H9 (cell line): ENCODE results near the gene GALNT15. TPM values are rescaled to one million over a fixed set of nuclear protein-coding genes. Genes with fewer than 3 reads are reported as not detected.

Experiments
- DNase-seq: peaks from one replicate; pipeline ENCODE4 v3.0.0-alpha.2; 2017
- H2AFZ ChIP-seq: one replicate; pipeline ENCODE4 v1.6.1; 2013; ENCODE audit warnings: mild to moderate bottlenecking, low read length, control low read depth, moderate library complexity
- H2AK5ac ChIP-seq: 2 replicates; pipeline ENCODE4 v1.6.1; 2013; ENCODE audit warnings: low read length, control low read depth, mixed read lengths; ENCODE audit not compliant: insufficient read length
- H2BK120ac ChIP-seq: one replicate; pipeline ENCODE4 v1.6.1; 2013; ENCODE audit warnings: low read depth, mild to moderate bottlenecking, low read length, control low read depth, inconsistent platforms; ENCODE audit not compliant: poor library complexity, severe bottlenecking
- H2BK12ac ChIP-seq: 2 replicates; pipeline ENCODE4 v1.6.1; 2013; ENCODE audit warnings: low read length, control low read depth, mixed read lengths, low read depth; ENCODE audit not compliant: insufficient read length
- H2BK15ac ChIP-seq: 2 replicates; pipeline ENCODE4 v1.6.1; 2013; ENCODE audit warnings: low read depth, low read length, control low read depth
- H2BK20ac ChIP-seq: one replicate; pipeline ENCODE4 v1.6.1; 2013; ENCODE audit warnings: low read depth, mild to moderate bottlenecking, low read length, control low read depth, inconsistent platforms; ENCODE audit not compliant: poor library complexity, severe bottlenecking
- H2BK5ac ChIP-seq: 2 replicates; pipeline ENCODE4 v1.6.1; 2013; ENCODE audit warnings: low read length, control low read depth, mixed read lengths; ENCODE audit not compliant: insufficient read length
- H3K14ac ChIP-seq: 2 replicates; pipeline ENCODE4 v1.6.1; 2013; ENCODE audit warnings: low read length, control low read depth; ENCODE audit not compliant: insufficient read depth
- H3K18ac ChIP-seq: 2 replicates; pipeline ENCODE4 v1.6.1; 2013; ENCODE audit warnings: low read depth, mild to moderate bottlenecking, mixed read lengths, low read length, control low read depth; ENCODE audit not compliant: insufficient read length
- H3K23ac ChIP-seq: 2 replicates; pipeline ENCODE4 v1.6.1; 2013; ENCODE audit warnings: low read length, control low read depth, mixed read lengths, low read depth; ENCODE audit not compliant: insufficient read length
- H3K23me2 ChIP-seq: 2 replicates; pipeline ENCODE4 v1.6.1; 2013; ENCODE audit warnings: low read depth, mild to moderate bottlenecking, mixed read lengths, low read length, control low read depth; ENCODE audit not compliant: insufficient read length, poor library complexity, severe bottlenecking
- H3K27ac ChIP-seq: 2 replicates; pipeline ENCODE4 v1.5.1; 2013; ENCODE audit warnings: low read length, control low read depth, mixed read lengths, low read depth; ENCODE audit not compliant: insufficient read length
- H3K27me3 ChIP-seq: 2 replicates; pipeline ENCODE4 v1.6.1; 2013; ENCODE audit warnings: low read length, control low read depth, inconsistent platforms; ENCODE audit not compliant: insufficient read depth
- H3K4ac ChIP-seq: 2 replicates; pipeline ENCODE4 v1.6.1; 2013; ENCODE audit warnings: low read depth, mild to moderate bottlenecking, control low read depth, inconsistent platforms, low read length, moderate library complexity
- H3K4me1 ChIP-seq: 2 replicates; pipeline ENCODE4 v1.6.1; 2013; ENCODE audit warnings: low read length, control low read depth, inconsistent platforms; ENCODE audit not compliant: insufficient read depth
- H3K4me2 ChIP-seq: 2 replicates; pipeline ENCODE4 v1.6.1; 2013; ENCODE audit warnings: low read length, control low read depth, mixed read lengths; ENCODE audit not compliant: insufficient read length, insufficient read depth
- H3K56ac ChIP-seq: 2 replicates; pipeline ENCODE4 v1.6.1; 2013; ENCODE audit warnings: low read depth, mild to moderate bottlenecking, mixed read lengths, low read length, control low read depth; ENCODE audit not compliant: insufficient read length
- H3K79me1 ChIP-seq: 2 replicates; pipeline ENCODE4 v1.6.1; 2013; ENCODE audit warnings: low read depth, mild to moderate bottlenecking, moderate library complexity, low read length, control low read depth, inconsistent platforms; ENCODE audit not compliant: insufficient read depth, poor library complexity, severe bottlenecking
- H3K79me2 ChIP-seq: 2 replicates; pipeline ENCODE4 v1.6.1; 2013; ENCODE audit warnings: low read length, control low read depth, inconsistent platforms; ENCODE audit not compliant: insufficient read depth
- H3K9ac ChIP-seq: 2 replicates; pipeline ENCODE4 v1.6.1; 2013; ENCODE audit warnings: low read length, control low read depth, mixed read lengths; ENCODE audit not compliant: insufficient read length; ENCODE audit errors: extremely low read depth
- H3K9me3 ChIP-seq: one replicate; pipeline ENCODE4 v1.6.1; 2013; ENCODE audit warnings: low read depth, low read length, inconsistent platforms; ENCODE audit not compliant: control insufficient read depth
- H3T11ph ChIP-seq: one replicate; pipeline ENCODE4 v1.6.1; 2013; ENCODE audit warnings: mild to moderate bottlenecking, low read length, control low read depth, inconsistent platforms
- H4K20me1 ChIP-seq: one replicate; pipeline ENCODE4 v1.6.1; 2013; ENCODE audit not compliant: control insufficient read depth, insufficient read length, insufficient read depth
- H4K5ac ChIP-seq: 2 replicates; pipeline ENCODE4 v1.6.1; 2013; ENCODE audit warnings: low read depth, mild to moderate bottlenecking, mixed read lengths, low read length, control low read depth; ENCODE audit not compliant: insufficient read length
- H4K8ac ChIP-seq: replicated peaks from 2 replicates; pipeline ENCODE4 v1.6.1; 2013; ENCODE audit warnings: low read length, control low read depth, mixed read lengths, low read depth; ENCODE audit not compliant: insufficient read length
- H4K91ac ChIP-seq: 2 replicates; pipeline ENCODE4 v1.6.1; 2013; ENCODE audit warnings: low read depth, mild to moderate bottlenecking, moderate library complexity, mixed read lengths, low read length, control low read depth; ENCODE audit not compliant: insufficient read length
- H3K27ac Mint-ChIP-seq, 3 experiments: 2 replicates in 2 of 3; 3 replicates in 1 of 3; pipeline ENCODE4 v1.8.0; 2020 to 2021; ENCODE audit warnings: mixed read lengths in 3 of 3, mild to moderate bottlenecking in 1 of 3, moderate library complexity in 1 of 3
- H3K27me3 Mint-ChIP-seq: 2 replicates; pipeline ENCODE4 v1.8.0; 2021; ENCODE audit warnings: low read depth, mild to moderate bottlenecking, moderate library complexity, mixed read lengths
- H3K36me3 Mint-ChIP-seq, 3 experiments: 2 replicates in 2 of 3; 3 replicates in 1 of 3; pipeline ENCODE4 v1.8.0; 2020 to 2021; ENCODE audit warnings: low read depth in 3 of 3, mixed read lengths in 3 of 3; ENCODE audit not compliant: insufficient read depth in 1 of 3
- H3K4me1 Mint-ChIP-seq, 2 experiments: 2 replicates each; pipeline ENCODE4 v1.8.0; 2020; ENCODE audit warnings: mixed read lengths in 2 of 2
- H3K4me3 Mint-ChIP-seq, 2 experiments: 2 replicates in 1 of 2; 3 replicates in 1 of 2; pipeline ENCODE4 v1.8.0; 2020 to 2021; ENCODE audit warnings: mild to moderate bottlenecking in 2 of 2, mixed read lengths in 2 of 2, moderate library complexity in 1 of 2
- H3K9me3 Mint-ChIP-seq, 2 experiments: 2 replicates in 1 of 2; 3 replicates in 1 of 2; pipeline ENCODE4 v1.8.0; 2020; ENCODE audit warnings: mild to moderate bottlenecking in 2 of 2, mixed read lengths in 2 of 2, moderate library complexity in 1 of 2
- CTCF ChIP-seq: fragments of 200-600 bp; sonication (generic); conservative IDR thresholded peaks from 3 replicates; pipeline ENCODE4 v1.8.0; 2021; ENCODE audit warnings: antibody characterized with exemption, mild to moderate bottlenecking
- WGBS: extraction: QIAGEN DNeasy Blood & Tissue Kit; methylation state at CpG from one replicate; pipeline ENCODE4 v1.1.7; 2013; ENCODE audit warnings: missing lambda C conversion rate, low lambda C conversion rate, mixed read lengths; ENCODE audit not compliant: insufficient read length; ENCODE audit errors: extremely low coverage; 5-methylcytosine and 5-hydroxymethylcytosine counted together
- total RNA-seq: library from RNA; stranded (reverse); gene quantifications from 2 replicates; pipeline ENCODE4 v1.2.1, GENCODE V29; 2021

GALNT15 gene
- total RNA-seq, 1 experiment from 2014 or later = 0.04 TPM

DNA sequence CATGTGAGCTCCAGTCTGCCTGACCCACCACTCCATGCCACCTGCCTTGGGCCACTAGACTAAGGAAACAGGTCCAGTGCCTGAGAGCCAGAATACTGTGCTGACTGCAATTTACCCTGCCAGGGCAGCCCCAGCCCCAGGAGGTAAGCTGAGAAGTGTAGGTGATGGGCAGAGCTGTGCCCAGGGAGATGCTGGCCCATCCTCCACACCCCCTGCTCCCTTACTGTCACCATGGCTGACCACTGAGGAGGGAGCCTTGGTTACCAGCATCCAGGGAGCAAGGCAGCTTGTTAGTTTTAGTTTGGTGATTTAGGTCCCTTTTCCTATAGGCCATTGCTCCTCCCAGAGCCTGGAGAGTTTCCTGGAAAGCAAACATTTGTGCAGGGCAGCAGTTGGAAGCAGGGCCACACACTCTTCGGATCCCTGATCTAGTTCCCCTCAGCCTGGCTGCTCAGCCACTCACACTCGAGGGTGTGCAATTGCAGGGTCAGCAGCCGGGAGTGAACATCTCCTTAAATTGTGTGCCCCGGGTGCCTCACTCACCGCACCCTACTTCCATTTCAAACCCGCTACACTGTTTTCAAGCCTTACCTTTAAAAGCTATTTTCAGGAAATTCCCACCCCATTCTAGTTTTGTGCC lies 2.0 kb downstream of the GALNT15 start:
- no peak for TF ChIP-seq CTCF
- Histone ChIP-seq H3K23me2 (no peaks in the 10 kb centered on the region), H2BK15ac (no peak overlapping the region), H3K79me2 (no peaks in the 10 kb centered on the region), H2AK5ac (no peak overlapping the region), H4K91ac (no peak overlapping the region), H3K27me3 (no peaks in the 10 kb centered on the region), H3T11ph (no peak overlapping the region), H3K27ac (no peak overlapping the region), H2AFZ (no peak overlapping the region), H3K14ac (no peak overlapping the region), H3K18ac (no peak overlapping the region), H3K79me1 (no peaks in the 10 kb centered on the region), H3K4me2 (no peak overlapping the region), H4K5ac (no peak overlapping the region), H2BK5ac (no peak overlapping the region), H3K23ac (no peak overlapping the region), H2BK120ac (no peak overlapping the region), H3K4ac (no peak overlapping the region), H3K56ac (no peak overlapping the region), H3K4me1 (no peaks in the 10 kb centered on the region), H3K9me3 (no peaks in the 10 kb centered on the region), H4K20me1 (no peaks in the 10 kb centered on the region), H3K9ac (no peak overlapping the region), H4K8ac (no peak overlapping the region), H2BK12ac (no peak overlapping the region), H2BK20ac (no peak overlapping the region)
- peaks cover 27% of the 10 kb centered on the region for H3K27me3 Mint-ChIP-seq
- H3K9me3 Mint-ChIP-seq = no peaks in the 10 kb centered on the region
- H3K36me3 Mint-ChIP-seq = no peaks in the 10 kb centered on the region; a peak in 1 of 7 replicates
- DNase-seq = no peak
- WGBS = no CpG with 5 or more reads among the region's 6 CpGs
- no peak overlapping the region for H3K27ac Mint-ChIP-seq
- peaks cover 12 to 23% of the 10 kb centered on the region in 2 experiments for H3K4me1 Mint-ChIP-seq
- no peak overlapping the region for H3K4me3 Mint-ChIP-seq
